HFFc6 (cell line): ENCODE measurements around the gene GPR137. TPM values are rescaled to one million over a fixed set of nuclear protein-coding genes. Genes with fewer than 3 reads are reported as not detected.

Source experiments
- DNase-seq: peaks from one replicate; pipeline ENCODE4 v3.0.0-alpha.2; 2018
- H3K27ac Mint-ChIP-seq: 2 replicates; pipeline ENCODE4 v1.8.0; 2020; ENCODE audit warnings: mild to moderate bottlenecking, mixed read lengths
- H3K27me3 Mint-ChIP-seq: 2 replicates; pipeline ENCODE4 v1.8.0; 2021; ENCODE audit warnings: mild to moderate bottlenecking, moderate library complexity, mixed read lengths; ENCODE audit not compliant: insufficient read depth
- H3K36me3 Mint-ChIP-seq: 2 replicates; pipeline ENCODE4 v1.8.0; 2021; ENCODE audit warnings: low read depth, mixed read lengths
- H3K4me1 Mint-ChIP-seq: 2 replicates; pipeline ENCODE4 v1.8.0; 2020; ENCODE audit warnings: low read depth, mixed read lengths
- H3K4me3 Mint-ChIP-seq: 2 replicates; pipeline ENCODE4 v1.8.0; 2020; ENCODE audit warnings: mild to moderate bottlenecking, moderate library complexity, mixed read lengths
- H3K9me3 Mint-ChIP-seq: 2 replicates; pipeline ENCODE4 v1.8.0; 2020; ENCODE audit warnings: mild to moderate bottlenecking, mixed read lengths
- CTCF ChIP-seq: fragments of 200-600 bp; sonication (generic); IDR thresholded peaks from 2 replicates; pipeline ENCODE4 v1.5.0; 2021; ENCODE audit warnings: antibody characterized with exemption, mild to moderate bottlenecking
- total RNA-seq, 6 experiments: library from RNA; stranded (reverse); fragmentation: NEBNext Ultra II Directional; extraction: Animal tissue kit (Norgen Biotek cat#: 25700); gene quantifications; 2 replicates in 1 of 6; 3 replicates in 5 of 6; pipeline ENCODE4 v1.2.3, GENCODE V29; 2021

The GPR137 gene
- total RNA-seq, 6 experiments from 2014 or later: 27.9 to 42.1 (median 34.7) TPM

- peaks cover 22% of the 10 kb centered on the region for H3K4me1 Mint-ChIP-seq
- TF ChIP-seq CTCF: no peak
- DNase-seq: no peak
- peak overlapping the region; percentile 77 for H3K4me3 Mint-ChIP-seq
- no peaks in the 10 kb centered on the region for H3K9me3 Mint-ChIP-seq
- H3K27me3 Mint-ChIP-seq: peaks cover 4% of the 10 kb centered on the region
- H3K36me3 Mint-ChIP-seq: peaks cover 16% of the 10 kb centered on the region
- H3K27ac Mint-ChIP-seq: peak overlapping the region; percentile 70
Observed at GRCh38 chr11:64247729-64248531, 37.7 kb upstream of the GPR137 start.

- Mint-ChIP-seq H3K36me3 (peaks cover 11% of the 10 kb centered on the region), H3K27ac (no peak overlapping the region), H3K4me3 (no peak overlapping the region), H3K9me3 (no peaks in the 10 kb centered on the region), H3K4me1 (peaks cover 21% of the 10 kb centered on the region), H3K27me3 (peaks cover 4% of the 10 kb centered on the region)
- DNase-seq: no peak
- no peak for TF ChIP-seq CTCF
Observed at GRCh38 chr11:64248578-64248977, 37.1 kb upstream of the GPR137 start.

- Mint-ChIP-seq H3K4me1 (peaks cover 21% of the 10 kb centered on the region), H3K4me3 (no peak overlapping the region), H3K36me3 (peaks cover 7% of the 10 kb centered on the region), H3K9me3 (no peaks in the 10 kb centered on the region), H3K27ac (no peak overlapping the region), H3K27me3 (peaks cover 2% of the 10 kb centered on the region)
- TF ChIP-seq CTCF: no peak
- DNase-seq: no peak
Observed at GRCh38 chr11:64249038-64249437, 36.6 kb upstream of the GPR137 start.

DNA sequence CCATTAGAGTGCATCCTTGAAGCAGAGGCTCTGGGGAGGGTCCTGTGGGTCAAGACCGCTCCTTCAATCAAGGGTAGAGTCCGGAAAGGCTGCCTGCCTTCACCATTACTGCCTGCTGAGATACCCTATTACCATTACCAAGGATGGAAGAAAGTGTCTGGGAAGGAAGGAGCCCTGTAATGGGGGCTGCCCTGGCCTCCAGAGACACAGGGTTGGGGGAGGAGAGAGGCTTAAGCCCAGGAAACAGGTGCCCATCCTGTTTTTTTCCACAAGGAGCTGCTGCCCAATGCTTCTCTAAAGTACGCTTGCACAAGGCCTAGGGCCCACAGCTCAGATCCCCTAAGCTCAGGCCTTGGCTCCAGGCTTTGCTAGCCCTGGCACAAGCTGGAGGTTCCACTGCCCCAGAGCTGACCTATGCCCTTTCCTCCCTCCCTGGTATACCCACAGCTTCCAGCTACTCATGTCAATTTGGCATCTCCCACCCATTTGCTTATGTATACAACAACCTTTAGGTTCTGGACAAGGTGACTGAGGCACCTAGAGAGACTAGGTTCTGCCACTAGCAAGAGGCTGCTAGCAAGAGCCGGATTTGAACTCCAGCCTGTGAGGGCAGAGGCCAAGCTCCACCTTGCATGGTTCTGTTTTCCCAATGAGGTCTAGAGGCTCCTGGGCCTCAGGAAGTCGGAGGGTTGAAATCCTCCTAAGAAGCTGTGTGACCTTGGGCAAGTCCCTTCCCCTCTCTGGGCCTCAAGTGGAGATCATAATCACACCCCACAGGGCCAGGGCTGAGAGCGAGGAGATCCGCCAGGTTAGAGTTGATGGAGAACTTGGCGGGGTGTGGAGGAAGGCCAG is 35.9 kb upstream of the GPR137 start:
- TF ChIP-seq CTCF: no peak
- Mint-ChIP-seq H3K36me3 (peaks cover 5% of the 10 kb centered on the region; the same call in 1 of the 2 replicates), H3K27ac (no peak overlapping the region)

GRCh38 chr11:64250415-64251015 is 35.1 kb upstream of the GPR137 start:
- H3K27me3 Mint-ChIP-seq: peaks cover 2% of the 10 kb centered on the region
- TF ChIP-seq CTCF: no peak
- DNase-seq: no peak
- no peak overlapping the region for H3K27ac Mint-ChIP-seq
- peak overlapping the region; percentile 87 for H3K4me3 Mint-ChIP-seq
- H3K9me3 Mint-ChIP-seq: no peaks in the 10 kb centered on the region
- peaks cover 19% of the 10 kb centered on the region for H3K4me1 Mint-ChIP-seq
- H3K36me3 Mint-ChIP-seq: peaks cover 5% of the 10 kb centered on the region; the same call in 1 of the 2 replicates

More for the DNA sequence above, 35.9 kb upstream of the GPR137 start:
- Mint-ChIP-seq H3K4me3 (no peak overlapping the region), H3K9me3 (no peaks in the 10 kb centered on the region), H3K27me3 (peaks cover 2% of the 10 kb centered on the region), H3K4me1 (peaks cover 19% of the 10 kb centered on the region)
- no peak for DNase-seq
